Mucosa of rectum (tissue), 2 donors: ENCODE results near the gene CDRT15.
"Not testable (repeated sequence)": the region's sequence is repeated elsewhere in the genome, so short reads cannot be mapped to it uniquely, and the experiment has no call there.

Experiments used
- H3K27ac ChIP-seq, 2 donors: one replicate each; pipeline ENCODE4 v1.7.0; 2013; ENCODE audit warnings: inconsistent platforms in 2 of 2, low read depth in 2 of 2, low read length in 2 of 2
- H3K27me3 ChIP-seq, 2 donors: one replicate each; pipeline ENCODE4 v1.7.0; 2013; ENCODE audit warnings: low read length in 2 of 2; ENCODE audit not compliant: control insufficient read depth in 2 of 2, insufficient read depth in 2 of 2
- H3K36me3 ChIP-seq, 2 donors: one replicate each; pipeline ENCODE4 v1.7.0; 2013; ENCODE audit warnings: low read length in 2 of 2; ENCODE audit not compliant: control insufficient read depth in 2 of 2, insufficient read depth in 2 of 2
- H3K4me1 ChIP-seq, 2 donors: one replicate each; pipeline ENCODE4 v1.7.0; 2013; ENCODE audit warnings: low read length in 2 of 2, mild to moderate bottlenecking in 1 of 2; ENCODE audit not compliant: control insufficient read depth in 2 of 2, insufficient read depth in 2 of 2
- H3K4me3 ChIP-seq, 2 donors: one replicate each; pipeline ENCODE4 v1.7.0; 2013; ENCODE audit warnings: low read length in 2 of 2
- H3K9ac ChIP-seq, 2 donors: one replicate each; pipeline ENCODE4 v1.7.0; 2013; ENCODE audit warnings: low read length in 2 of 2, low read depth in 1 of 2, mild to moderate bottlenecking in 1 of 2
- H3K9me3 ChIP-seq, 2 donors: one replicate each; pipeline ENCODE4 v1.7.0; 2013; ENCODE audit warnings: low read length in 2 of 2; ENCODE audit not compliant: control insufficient read depth in 2 of 2
- donor health status: healthy.
- donor health status: Normal muscosa, but diverticular disease.

Gene CDRT15

DNA sequence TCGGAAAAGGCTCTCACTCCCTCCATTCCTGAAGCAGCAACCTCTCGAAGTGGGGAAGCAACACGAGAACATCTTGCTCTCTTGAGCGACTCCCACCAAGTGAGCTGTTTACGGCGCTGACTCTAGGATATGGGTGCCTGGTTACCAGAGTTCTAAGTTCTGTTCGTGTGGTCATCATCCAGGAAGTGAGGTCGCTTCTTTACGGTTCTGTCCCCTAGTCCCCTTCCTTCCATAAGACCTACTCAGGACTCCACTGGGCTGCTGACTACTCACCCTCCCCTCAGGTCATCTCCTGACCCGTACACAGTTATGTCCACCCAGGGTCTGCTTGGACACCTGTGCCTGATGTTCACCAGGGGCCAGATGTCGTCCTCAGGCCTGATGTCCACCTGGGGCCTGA, at the start of gene CDRT15:
CDRT15 (minus strand) TSS at position 101 of the 400 bp plus-strand sequence; CDS start at position 72, 29 bp downstream.
- not testable (repeated sequence) for H3K27ac ChIP-seq, H3K4me3 ChIP-seq, H3K4me1 ChIP-seq, H3K9me3 ChIP-seq, H3K36me3 ChIP-seq, H3K9ac ChIP-seq, H3K27me3 ChIP-seq

DNA sequence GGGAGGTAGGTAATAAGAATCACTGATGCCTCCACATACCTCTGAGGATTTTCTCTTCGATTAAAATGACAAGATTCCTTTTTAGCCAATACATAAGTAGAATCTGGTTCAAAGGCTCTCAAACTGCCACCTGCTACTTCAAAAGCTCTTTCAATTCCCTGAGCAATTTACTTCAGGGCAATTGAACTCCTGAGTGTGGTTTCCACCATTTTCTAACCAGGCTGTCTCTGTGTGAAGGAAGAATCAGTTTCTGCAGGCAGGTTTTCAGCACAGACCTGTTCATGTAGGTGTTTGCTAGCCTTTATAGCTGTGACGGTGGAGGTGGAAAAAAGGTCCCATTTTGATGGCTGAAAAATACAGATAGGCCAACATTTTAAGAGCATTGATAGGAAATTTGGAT, 46.1 kb upstream of the CDRT15 start:
- H3K9me3 ChIP-seq = no peaks in the 10 kb centered on the region
- H3K27ac ChIP-seq = no peak overlapping the region
- no peaks in the 10 kb centered on the region for H3K4me1 ChIP-seq
- H3K36me3 ChIP-seq = no peaks in the 10 kb centered on the region
- H3K4me3 ChIP-seq = no peak overlapping the region
- H3K9ac ChIP-seq = no peak overlapping the region
- no peaks in the 10 kb centered on the region for H3K27me3 ChIP-seq

DNA sequence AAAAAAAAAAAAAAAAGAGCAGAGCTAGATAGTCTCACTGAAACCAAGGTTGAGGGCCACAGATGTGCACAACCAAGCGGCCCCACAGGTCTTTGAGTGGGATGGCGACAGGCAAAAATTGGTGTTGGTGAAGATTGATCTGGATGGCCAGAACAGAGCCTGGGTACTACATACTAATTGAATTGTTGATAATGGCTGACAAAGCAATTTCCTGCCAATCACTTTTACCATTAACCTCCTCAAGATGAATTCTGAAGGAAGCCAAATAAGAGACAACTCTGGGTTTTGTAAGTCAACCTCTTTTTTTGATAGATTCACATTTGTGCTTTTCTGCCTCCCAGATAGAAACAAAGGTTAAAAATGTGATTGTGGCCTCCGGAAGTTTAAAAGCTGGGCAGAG, 44.9 kb upstream of the CDRT15 start:
- Histone ChIP-seq H3K27ac (no peak overlapping the region), H3K4me1 (no peaks in the 10 kb centered on the region), H3K9ac (no peak overlapping the region), H3K36me3 (no peaks in the 10 kb centered on the region), H3K27me3 (no peaks in the 10 kb centered on the region), H3K4me3 (no peak overlapping the region), H3K9me3 (no peaks in the 10 kb centered on the region)

DNA sequence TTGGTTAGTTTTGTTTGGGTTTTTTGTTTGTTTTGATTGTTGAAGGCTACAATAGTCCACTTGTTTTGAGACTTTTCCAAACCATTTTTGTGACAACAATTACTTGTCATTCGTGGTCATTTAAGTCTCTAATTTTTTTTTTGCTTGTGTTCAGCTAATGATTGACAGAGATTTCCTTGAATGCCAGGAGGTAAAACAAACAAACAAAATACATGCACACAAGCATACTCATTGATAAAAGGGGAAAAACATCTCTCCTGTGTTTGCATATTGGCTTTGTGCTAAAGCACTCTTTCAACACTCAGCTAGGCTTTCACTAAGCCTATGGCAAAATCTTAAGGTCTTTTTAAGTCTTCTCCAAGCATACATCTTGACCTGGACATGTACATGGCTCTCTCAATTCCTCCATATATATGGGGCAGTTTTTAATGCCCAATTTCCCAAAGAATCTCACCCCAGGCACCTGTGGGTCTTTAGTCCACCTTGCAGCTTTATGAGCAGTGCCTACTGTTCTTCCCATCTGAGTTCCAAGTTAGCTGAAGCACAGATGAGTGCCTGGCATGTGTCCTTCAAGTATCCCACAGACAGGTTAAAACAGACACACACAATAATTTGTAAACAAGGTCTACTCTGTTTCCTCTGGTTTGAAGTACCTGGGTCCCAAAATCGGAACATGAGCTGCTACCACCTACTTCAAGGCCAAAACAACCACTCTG, 40.0 kb upstream of the CDRT15 start:
- Histone ChIP-seq H3K27ac (no peak overlapping the region), H3K36me3 (no peaks in the 10 kb centered on the region), H3K9me3 (no peaks in the 10 kb centered on the region), H3K27me3 (no peaks in the 10 kb centered on the region), H3K4me1 (no peaks in the 10 kb centered on the region), H3K9ac (no peak overlapping the region), H3K4me3 (no peak overlapping the region)

DNA sequence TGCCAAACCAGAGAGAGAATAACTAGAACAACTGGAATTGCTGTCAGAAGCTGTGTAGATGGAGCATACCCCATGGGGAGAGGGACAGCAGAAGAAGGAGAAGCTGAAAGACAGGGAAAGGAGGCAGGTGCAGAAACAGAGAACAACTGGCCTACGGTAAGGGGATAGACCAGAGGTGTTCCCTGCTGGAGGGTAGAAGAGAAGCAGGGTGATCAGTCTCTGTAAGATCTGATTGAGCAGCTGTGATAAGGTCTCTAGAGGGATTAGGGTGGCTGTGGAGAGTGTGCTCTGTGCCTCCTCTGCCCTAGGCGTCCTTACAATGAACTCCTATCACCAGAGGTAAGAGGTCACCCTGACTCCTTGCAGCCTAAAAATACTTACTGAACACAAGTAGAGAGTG, 33.8 kb upstream of the CDRT15 start:
- no peaks in the 10 kb centered on the region for H3K27me3 ChIP-seq
- H3K27ac ChIP-seq = no peak overlapping the region
- H3K9ac ChIP-seq = no peak overlapping the region
- no peak overlapping the region for H3K4me3 ChIP-seq
- no peaks in the 10 kb centered on the region for H3K4me1 ChIP-seq
- H3K36me3 ChIP-seq = no peaks in the 10 kb centered on the region
- no peaks in the 10 kb centered on the region for H3K9me3 ChIP-seq

DNA sequence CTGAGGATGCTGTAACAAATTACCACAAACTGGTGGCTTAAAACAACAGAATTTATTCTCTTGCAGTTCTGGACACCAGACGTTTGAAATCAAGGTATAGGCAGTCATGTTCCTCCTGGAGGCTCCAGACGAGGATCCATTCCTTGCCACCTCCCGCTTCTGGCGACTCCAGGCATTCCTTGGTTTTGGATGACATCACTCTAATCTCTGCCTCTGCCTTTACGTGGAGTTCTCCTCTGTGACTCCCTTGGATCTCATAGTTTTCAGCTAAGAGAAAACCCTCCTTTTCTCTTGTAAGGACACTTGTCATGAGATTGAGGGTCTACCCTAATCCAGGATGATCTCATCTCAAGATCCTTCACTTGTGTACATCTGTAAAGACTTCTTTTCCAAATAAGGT, 32.8 kb upstream of the CDRT15 start:
- no peak overlapping the region for H3K9ac ChIP-seq
- no peaks in the 10 kb centered on the region for H3K4me1 ChIP-seq
- H3K27ac ChIP-seq = no peak overlapping the region
- no peaks in the 10 kb centered on the region for H3K9me3 ChIP-seq
- H3K27me3 ChIP-seq = no peaks in the 10 kb centered on the region
- H3K4me3 ChIP-seq = no peak overlapping the region
- H3K36me3 ChIP-seq = no peaks in the 10 kb centered on the region

DNA sequence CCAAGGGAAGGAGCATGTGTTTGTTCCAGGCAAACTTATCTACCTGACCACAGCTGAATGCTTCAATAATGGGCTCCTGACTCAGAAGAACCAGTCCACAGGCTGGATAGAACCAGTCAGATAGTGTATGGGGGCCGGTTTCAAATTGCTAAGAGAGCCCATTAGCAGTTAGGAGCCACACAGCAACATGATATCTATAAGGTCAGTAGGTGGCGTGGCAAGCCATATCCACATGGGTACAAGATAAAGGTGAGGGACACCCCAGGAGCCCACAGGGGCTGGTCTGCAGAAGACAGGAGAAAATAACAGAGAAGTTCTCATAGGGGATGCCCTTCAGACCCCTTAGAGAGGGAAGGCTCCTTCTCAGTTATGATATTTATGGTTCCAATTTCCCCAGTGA, 31.6 kb upstream of the CDRT15 start:
- H3K27ac ChIP-seq = no peak overlapping the region
- no peaks in the 10 kb centered on the region for H3K27me3 ChIP-seq
- no peak overlapping the region for H3K9ac ChIP-seq
- no peaks in the 10 kb centered on the region for H3K36me3 ChIP-seq
- H3K9me3 ChIP-seq = no peaks in the 10 kb centered on the region
- H3K4me1 ChIP-seq = no peaks in the 10 kb centered on the region
- no peak overlapping the region for H3K4me3 ChIP-seq

DNA sequence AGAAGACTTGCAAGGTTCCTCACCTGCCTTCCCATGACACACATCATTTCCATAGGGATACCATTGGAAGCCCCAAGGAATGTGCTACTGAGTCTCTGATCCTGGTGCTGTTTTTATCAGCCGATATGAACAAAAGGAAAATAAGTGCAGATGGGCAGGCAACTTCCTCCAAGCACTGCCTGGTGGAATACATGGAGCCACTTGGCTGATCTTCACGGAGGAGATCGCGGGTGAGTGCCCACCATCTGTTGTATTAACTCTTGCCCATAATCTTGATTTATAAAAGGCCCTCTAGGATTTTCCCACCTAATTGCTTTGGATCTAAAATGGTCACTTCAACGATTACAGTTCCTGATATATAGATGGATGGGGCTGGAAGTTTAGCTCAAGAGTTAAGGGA, 24.7 kb upstream of the CDRT15 start:
- Histone ChIP-seq H3K27me3 (no peaks in the 10 kb centered on the region), H3K4me3 (no peak overlapping the region), H3K36me3 (no peaks in the 10 kb centered on the region), H3K27ac (no peak overlapping the region), H3K4me1 (no peaks in the 10 kb centered on the region), H3K9me3 (no peaks in the 10 kb centered on the region), H3K9ac (no peak overlapping the region)

DNA sequence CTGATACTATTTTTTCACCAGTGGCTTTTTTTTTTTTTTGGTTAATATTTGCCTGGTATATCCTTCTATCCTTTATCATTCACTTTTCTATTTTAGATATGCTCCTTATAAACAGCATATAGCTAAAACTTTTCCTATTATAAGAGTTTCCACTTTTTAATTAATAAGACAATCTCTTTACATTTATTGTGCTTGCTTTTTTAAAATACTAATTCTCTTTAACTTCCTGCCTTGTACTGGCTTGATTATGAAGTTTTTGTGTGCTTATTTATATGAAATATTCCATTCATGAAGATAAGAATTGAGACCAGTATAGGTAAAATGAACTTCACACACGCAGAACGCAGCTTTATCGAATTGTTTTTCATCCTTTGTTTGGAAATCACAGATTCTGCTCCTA, 9.0 kb upstream of the CDRT15 start:
- H3K9me3 ChIP-seq = no peaks in the 10 kb centered on the region
- no peak overlapping the region for H3K4me3 ChIP-seq
- no peaks in the 10 kb centered on the region for H3K36me3 ChIP-seq
- no peaks in the 10 kb centered on the region for H3K27me3 ChIP-seq
- H3K4me1 ChIP-seq = no peaks in the 10 kb centered on the region
- no peak overlapping the region for H3K27ac ChIP-seq
- H3K9ac ChIP-seq = no peak overlapping the region

DNA sequence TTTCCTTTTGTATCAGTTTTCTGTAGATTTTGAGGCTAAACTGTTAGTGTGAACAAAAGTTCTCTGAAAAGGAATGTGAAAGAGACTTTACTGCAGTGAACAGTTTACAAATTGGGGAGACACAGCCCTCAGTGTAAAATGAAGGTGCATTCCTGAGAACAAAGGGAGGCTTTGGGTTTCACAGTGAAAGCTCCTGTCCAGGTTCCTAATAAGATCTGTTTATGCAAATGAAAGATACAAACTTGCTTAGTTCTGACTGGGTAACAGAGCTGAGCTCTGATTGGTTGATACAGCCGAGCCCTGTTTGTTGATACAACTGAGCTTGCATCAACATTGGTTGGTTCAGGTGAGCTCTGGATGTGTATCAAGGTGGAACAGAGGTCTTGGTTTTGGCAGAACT, 8.3 kb upstream of the CDRT15 start:
- Histone ChIP-seq H3K4me1 (no peaks in the 10 kb centered on the region), H3K9me3 (no peaks in the 10 kb centered on the region), H3K9ac (no peak overlapping the region), H3K27me3 (no peaks in the 10 kb centered on the region), H3K4me3 (no peak overlapping the region), H3K36me3 (no peaks in the 10 kb centered on the region), H3K27ac (no peak overlapping the region)

DNA sequence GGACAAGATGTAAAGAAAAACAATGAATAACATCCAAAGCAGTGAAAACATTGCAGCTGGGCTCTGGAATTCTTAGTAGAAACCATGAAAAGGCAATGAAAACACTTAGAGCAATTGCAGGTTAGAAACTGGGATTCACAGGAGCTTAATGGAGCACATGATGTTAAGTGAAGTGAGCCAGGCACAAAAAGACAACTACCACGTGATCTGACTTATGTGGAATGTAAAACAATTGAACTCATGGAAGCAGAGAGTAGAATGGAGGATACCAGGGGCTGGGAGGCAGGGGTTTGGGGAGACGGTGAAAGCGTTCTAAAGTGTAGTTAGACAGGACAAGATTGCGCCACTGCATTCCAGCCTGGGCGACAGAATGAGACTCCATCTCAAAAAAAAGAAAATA, 2.6 kb upstream of the CDRT15 start:
- H3K9me3 ChIP-seq, H3K4me3 ChIP-seq, H3K36me3 ChIP-seq, H3K27ac ChIP-seq, H3K4me1 ChIP-seq, H3K9ac ChIP-seq, H3K27me3 ChIP-seq: not testable (repeated sequence)
